Astrocyte of the spinal cord (primary cell): ENCODE measurements around the gene SSH3.

Source experiments
- DNase-seq: peaks from one replicate; pipeline ENCODE4 v3.0.0; 2011; ENCODE audit warnings: low read depth, low spot score
- H3K4me3 ChIP-seq: 2 replicates; pipeline ENCODE4 v1.5.1; 2011; ENCODE audit warnings: low read depth, mild to moderate bottlenecking, low read length, moderate library complexity
- CTCF ChIP-seq: IDR thresholded peaks from 2 replicates; pipeline ENCODE4 v1.5.1; 2012; ENCODE audit warnings: low read depth, mild to moderate bottlenecking, low read length, inconsistent platforms
- in situ Hi-C: cut with HindIII; loops from 2 replicates; pipeline ENCODE4 v1.10.0; 2017; ENCODE audit warnings: low sequenced_read_pairs

SSH3 gene

GRCh38 chr11:67347964-67348749 lies 44.8 kb downstream of the SSH3 start:
- no peak overlapping the region for H3K4me3 ChIP-seq
- no peak for DNase-seq
- in situ Hi-C loops, result no loop called here
- TF ChIP-seq CTCF, result no peak

DNA sequence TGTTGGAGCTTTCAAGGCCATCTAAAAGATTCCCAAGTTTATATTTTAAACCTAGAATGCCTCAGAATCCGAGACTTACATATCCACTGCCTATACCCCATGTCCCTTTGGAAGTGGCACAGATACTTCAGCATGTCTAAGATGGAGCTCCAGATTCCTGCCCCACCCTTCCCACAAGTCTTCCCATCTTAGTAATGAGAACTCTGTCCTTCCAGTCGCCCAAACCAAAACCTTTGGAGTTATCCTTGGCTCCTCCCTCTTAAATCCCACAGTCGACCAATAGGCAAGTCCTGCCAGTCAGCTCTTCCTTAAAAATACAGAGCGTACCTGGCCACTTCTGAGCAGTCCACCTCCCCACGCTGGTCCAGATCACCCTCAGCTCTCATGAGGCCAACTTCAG lies 45.7 kb downstream of the SSH3 start:
- TF ChIP-seq CTCF, result no peak
- no peak overlapping the region for H3K4me3 ChIP-seq
- in situ Hi-C loops, result no loop called here
- DNase-seq, result no peak

DNA sequence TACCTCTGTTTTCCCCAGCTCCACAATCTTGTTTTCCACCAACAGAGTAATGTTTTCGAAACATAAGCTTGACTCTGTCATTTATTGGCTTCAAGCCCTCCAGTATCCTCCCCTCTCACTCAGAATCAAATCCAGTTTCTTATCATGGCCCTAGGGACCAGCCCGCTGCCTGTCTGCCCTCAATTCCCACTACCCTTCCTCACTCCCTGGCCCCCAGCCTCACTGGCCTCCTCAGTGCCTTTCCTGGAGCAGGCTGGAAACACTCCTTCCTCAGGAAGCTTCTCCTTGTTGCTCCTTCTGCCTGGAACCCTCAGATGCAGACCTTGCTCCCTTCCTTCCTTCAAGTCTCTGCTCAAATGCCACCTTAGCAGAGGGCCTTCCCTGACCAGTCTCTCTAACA lies 46.1 kb downstream of the SSH3 start:
- in situ Hi-C loops, result no loop called here
- no peak for DNase-seq
- H3K4me3 ChIP-seq, result no peak overlapping the region
- no peak for TF ChIP-seq CTCF

- TF ChIP-seq CTCF, result no peak
- DNase-seq, result no peak
- in situ Hi-C loops, result no loop called here
- no peak overlapping the region for H3K4me3 ChIP-seq
Measured at GRCh38 chr11:67349928-67350465, 46.7 kb downstream of the SSH3 start.

DNA sequence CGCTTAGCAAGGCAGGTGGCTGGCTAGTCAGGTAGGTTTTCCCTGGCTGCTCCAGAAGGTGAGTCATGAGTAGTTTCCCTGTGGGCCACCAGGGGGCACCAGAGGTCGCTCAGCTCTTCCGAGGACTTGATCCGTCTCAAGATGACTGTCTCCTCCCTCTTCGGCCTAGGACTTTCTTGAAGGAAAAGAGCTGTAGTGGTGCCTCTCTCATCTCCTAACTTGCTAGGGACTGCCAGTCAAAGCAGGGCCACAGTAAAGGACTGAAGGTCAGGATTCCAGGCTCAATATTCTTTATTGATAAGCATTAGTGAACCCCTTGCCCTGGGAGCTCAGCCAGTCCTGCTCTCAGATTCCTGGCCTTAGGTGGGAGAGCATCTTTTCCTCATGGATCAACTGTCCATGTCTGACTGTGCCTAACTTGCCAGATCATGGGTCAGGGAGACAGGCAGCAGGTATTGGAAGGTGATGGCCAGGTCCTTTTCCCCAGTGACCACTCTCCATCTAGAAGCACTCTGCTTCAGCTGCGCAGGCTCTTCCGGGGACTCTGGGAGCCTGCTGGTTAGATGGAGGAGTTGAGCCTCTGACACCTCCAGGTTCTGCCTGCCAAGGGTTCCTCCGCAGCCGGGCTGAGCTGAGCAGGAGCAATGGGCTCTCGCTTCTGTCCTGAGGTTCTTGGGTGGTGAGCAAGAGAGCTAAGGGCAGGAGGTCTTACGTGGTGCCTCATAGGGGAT lies 48.1 kb downstream of the SSH3 start:
- no peak overlapping the region for H3K4me3 ChIP-seq
- peak; percentile 78 for DNase-seq
- in situ Hi-C loops, result no loop called here
- TF ChIP-seq CTCF, result peak; percentile 91

- TF ChIP-seq CTCF, result no peak
- DNase-seq, result no peak
- in situ Hi-C loops, result no loop called here
- peak overlapping the region; percentile 74 for H3K4me3 ChIP-seq
Measured at GRCh38 chr11:67352546-67353316, 49.4 kb downstream of the SSH3 start.
